PC-9 (cell line): ENCODE measurements around the gene MAB21L3.

Experiments
- EZH2 ChIP-seq: fragments of 200-600 bp; sonication (generic); IDR thresholded peaks from 2 replicates; pipeline ENCODE4 v1.8.0; 2017; ENCODE audit warnings: antibody characterized with exemption, low read depth
- TF ChIP-seq, protein P1 (sequence below): fragments of 200-600 bp; sonication (generic); conservative IDR thresholded peaks from 2 replicates; pipeline ENCODE4 v1.6.1; 2017; ENCODE audit warnings: mixed run types, antibody characterized with exemption, mild to moderate bottlenecking, moderate library complexity

DNA sequence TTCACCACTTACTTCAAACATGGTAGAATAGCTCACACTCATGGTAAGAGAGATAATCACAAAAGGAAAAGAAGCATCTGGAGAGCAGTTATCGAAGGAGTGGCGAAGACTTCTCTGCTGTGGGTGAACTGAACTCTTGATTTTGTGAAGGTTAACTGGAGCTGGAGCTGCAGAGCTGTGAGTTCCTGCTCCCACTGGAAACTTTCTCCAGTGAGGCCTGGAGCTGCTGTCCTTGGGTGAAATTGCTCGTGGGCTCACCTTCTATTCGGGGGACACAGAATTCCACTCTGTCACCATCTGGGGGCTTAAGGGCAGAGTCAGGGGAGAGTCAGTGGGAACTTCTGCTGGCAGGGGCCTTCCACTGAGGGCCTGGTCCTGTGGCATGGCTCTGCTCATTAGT lies 45.9 kb downstream of the MAB21L3 start:
- TF ChIP-seq, protein P1, sequence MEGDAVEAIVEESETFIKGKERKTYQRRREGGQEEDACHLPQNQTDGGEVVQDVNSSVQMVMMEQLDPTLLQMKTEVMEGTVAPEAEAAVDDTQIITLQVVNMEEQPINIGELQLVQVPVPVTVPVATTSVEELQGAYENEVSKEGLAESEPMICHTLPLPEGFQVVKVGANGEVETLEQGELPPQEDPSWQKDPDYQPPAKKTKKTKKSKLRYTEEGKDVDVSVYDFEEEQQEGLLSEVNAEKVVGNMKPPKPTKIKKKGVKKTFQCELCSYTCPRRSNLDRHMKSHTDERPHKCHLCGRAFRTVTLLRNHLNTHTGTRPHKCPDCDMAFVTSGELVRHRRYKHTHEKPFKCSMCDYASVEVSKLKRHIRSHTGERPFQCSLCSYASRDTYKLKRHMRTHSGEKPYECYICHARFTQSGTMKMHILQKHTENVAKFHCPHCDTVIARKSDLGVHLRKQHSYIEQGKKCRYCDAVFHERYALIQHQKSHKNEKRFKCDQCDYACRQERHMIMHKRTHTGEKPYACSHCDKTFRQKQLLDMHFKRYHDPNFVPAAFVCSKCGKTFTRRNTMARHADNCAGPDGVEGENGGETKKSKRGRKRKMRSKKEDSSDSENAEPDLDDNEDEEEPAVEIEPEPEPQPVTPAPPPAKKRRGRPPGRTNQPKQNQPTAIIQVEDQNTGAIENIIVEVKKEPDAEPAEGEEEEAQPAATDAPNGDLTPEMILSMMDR, result no peak
- TF ChIP-seq EZH2, result no peak
